HG03045 (cell line): Measurements from ENCODE around the gene XXYLT1.

Experiments used
- ATAC-seq: cut with Tn5 transposase; IDR thresholded peaks from one replicate; pipeline ENCODE4 v1.9.1; 2021; ENCODE audit warnings: mild to moderate bottlenecking, moderate library complexity; ENCODE audit not compliant: unreplicated experiment

XXYLT1 gene

GRCh38 chr3:195253923-195254432 is 17.0 kb downstream of the XXYLT1 start:
- ATAC-seq = no peak

GRCh38 chr3:195251336-195252065 is 19.5 kb downstream of the XXYLT1 start:
- ATAC-seq = no peak

- no peak for ATAC-seq
Measured at GRCh38 chr3:195250473-195251251, 20.3 kb downstream of the XXYLT1 start.

- no peak for ATAC-seq
Measured at GRCh38 chr3:195249858-195250464, 21.0 kb downstream of the XXYLT1 start.

GRCh38 chr3:195249057-195249770 is 21.7 kb downstream of the XXYLT1 start:
- no peak for ATAC-seq

GRCh38 chr3:195248281-195248680 is 22.7 kb downstream of the XXYLT1 start:
- ATAC-seq = no peak

- no peak for ATAC-seq
Measured at GRCh38 chr3:195247863-195248189, 23.1 kb downstream of the XXYLT1 start.

- ATAC-seq = no peak
Measured at GRCh38 chr3:195247086-195247862, 23.7 kb downstream of the XXYLT1 start.

GRCh38 chr3:195246581-195246995 is 24.4 kb downstream of the XXYLT1 start:
- no peak for ATAC-seq

- no peak for ATAC-seq
Measured at GRCh38 chr3:195245531-195245951, 25.4 kb downstream of the XXYLT1 start.

- ATAC-seq = no peak
Measured at GRCh38 chr3:195241592-195242355, 29.2 kb downstream of the XXYLT1 start.

- no peak for ATAC-seq
Measured at GRCh38 chr3:195240939-195241338, 30.0 kb downstream of the XXYLT1 start.

- ATAC-seq = no peak
Measured at GRCh38 chr3:195240171-195240701, 30.7 kb downstream of the XXYLT1 start.

- no peak for ATAC-seq
Measured at GRCh38 chr3:195239121-195239520, 31.8 kb downstream of the XXYLT1 start.

GRCh38 chr3:195238586-195239118 is 32.3 kb downstream of the XXYLT1 start:
- ATAC-seq = no peak

- no peak for ATAC-seq
Measured at GRCh38 chr3:195238081-195238571, 32.8 kb downstream of the XXYLT1 start.

GRCh38 chr3:195236801-195237570 is 34.0 kb downstream of the XXYLT1 start:
- no peak for ATAC-seq
